Suprapubic skin (tissue), 3 donors: ENCODE measurements around the gene SLC6A19.

ENCODE experiments used
- CTCF ChIP-seq, 2 donors: fragments of 200-600 bp in 1 of 2; fragments of 450-650 bp in 1 of 2; sonication (generic) in 1 of 2; IDR thresholded peaks; one replicate each; pipeline ENCODE4 v1.5.1; 2016 to 2019; ENCODE audit warnings: antibody characterized with exemption in 2 of 2, mild to moderate bottlenecking in 1 of 2, moderate library complexity in 1 of 2
- POLR2A ChIP-seq, 2 donors: fragments of 450-650 bp; IDR thresholded peaks; one replicate each; pipeline ENCODE4 v1.6.1; 2017; ENCODE audit warnings: antibody characterized with exemption in 2 of 2, mild to moderate bottlenecking in 2 of 2, moderate library complexity in 2 of 2

- no peak for TF ChIP-seq CTCF (IDR thresholded peaks at IDR 0.05)
- TF ChIP-seq POLR2A (IDR thresholded peaks at IDR 0.05): no peak
Measured at GRCh38 chr5:1246711-1247431, 45.5 kb downstream of the SLC6A19 start.
